CD4-positive, alpha-beta T cell treated with Interleukin-6 at 100 ng/mL for 8 hours (primary cell): ENCODE data around the gene RPS18.
"Not testable (repeated sequence)": the region's sequence is repeated elsewhere in the genome, so short reads cannot be mapped to it uniquely, and the experiment has no call there.

Experiments
- DNase-seq: peaks from one replicate; pipeline ENCODE4 v3.0.0-alpha.2; 2020; ENCODE audit warnings: mixed read lengths, low spot score

The RPS18 gene

GRCh38 chr6:33272275-33273128, 627 bp downstream of the RPS18 start:
- DNase-seq: no peak

- DNase-seq: no peak
These were observed 1.5 kb downstream of the RPS18 start for GRCh38 chr6:33273129-33273923.

GRCh38 chr6:33273924-33274902, 2.3 kb downstream of the RPS18 start:
- no peak for DNase-seq

- not testable (repeated sequence) for DNase-seq
These were observed 4.1 kb downstream of the RPS18 start for GRCh38 chr6:33275795-33276580.

GRCh38 chr6:33276581-33276863, 4.6 kb downstream of the RPS18 start:
- DNase-seq: no peak

GRCh38 chr6:33276864-33277662, 5.2 kb downstream of the RPS18 start, which contains the start of gene B3GALT4:
Gene B3GALT4 (plus strand): TSS chr6:33277123. CDS start chr6:33277420, 297 bp downstream.
- peak; percentile 67 for DNase-seq

- DNase-seq: no peak
These were observed 6.0 kb downstream of the RPS18 start for GRCh38 chr6:33277663-33278391.

GRCh38 chr6:33278392-33278741, 6.5 kb downstream of the RPS18 start:
- no peak for DNase-seq

GRCh38 chr6:33278810-33279209, 6.9 kb downstream of the RPS18 start:
- DNase-seq: no peak

- no peak for DNase-seq
These were observed 7.4 kb downstream of the RPS18 start for GRCh38 chr6:33279257-33279695.

GRCh38 chr6:33279971-33280511, 8.2 kb downstream of the RPS18 start:
- DNase-seq: no peak

- DNase-seq: no peak
These were observed 8.7 kb downstream of the RPS18 start for GRCh38 chr6:33280539-33280938.

- DNase-seq: not testable (repeated sequence)
These were observed 13.3 kb downstream of the RPS18 start for GRCh38 chr6:33285214-33285613.

- DNase-seq: no peak
These were observed 15.4 kb downstream of the RPS18 start for GRCh38 chr6:33286946-33287914.

GRCh38 chr6:33288141-33288920, 16.5 kb downstream of the RPS18 start:
- no peak for DNase-seq

- DNase-seq: peak; percentile 82
These were observed 17.3 kb downstream of the RPS18 start, which contains the start of the genes PFDN6 and WDR46 for GRCh38 chr6:33288921-33289783. Gene PFDN6 (plus strand): TSS chr6:33289601. CDS start chr6:33289857, 256 bp downstream. Gene WDR46 (minus strand): TSS chr6:33289239. CDS start chr6:33289170, 69 bp downstream.
